Upper lobe of left lung (tissue), 6 donors: ENCODE measurements around the gene HOXA10. TPM values are rescaled to one million over a fixed set of nuclear protein-coding genes. Genes with fewer than 3 reads are reported as not detected.

Experiments
- ATAC-seq, 2 donors: fragments of 200-7000 bp; cut with Tn5 transposase; one replicate each; pipeline ENCODE4 v1.9.1; 2022; ENCODE audit warnings: mild to moderate bottlenecking in 2 of 2, moderate library complexity in 2 of 2; ENCODE audit not compliant: low FRiP score in 2 of 2
- DNase-seq, 2 donors: peaks; one replicate each; pipeline ENCODE4 v3.0.0-alpha.2; 2019 to 2020
- H3K27ac ChIP-seq, 4 donors: fragments of 200-600 bp; sonication (generic); one replicate each; pipeline ENCODE4 v1.5.1; 2016 to 2019
- H3K27me3 ChIP-seq, 4 donors: fragments of 200-600 bp; sonication (generic); one replicate each; pipeline ENCODE4 v1.5.1; 2017 to 2019
- H3K36me3 ChIP-seq, 4 donors: fragments of 200-600 bp; sonication (generic); one replicate each; pipeline ENCODE4 v1.5.1; 2016 to 2019
- H3K4me1 ChIP-seq, 4 donors: fragments of 200-600 bp; sonication (generic); one replicate each; pipeline ENCODE4 v1.5.1; 2018 to 2019
- H3K4me3 ChIP-seq, 4 donors: fragments of 200-600 bp; sonication (generic); one replicate each; pipeline ENCODE4 v1.5.1; 2017 to 2019; ENCODE audit warnings: mild to moderate bottlenecking in 2 of 4, moderate library complexity in 1 of 4
- H3K9me3 ChIP-seq, 4 donors: fragments of 200-600 bp; sonication (generic); one replicate each; pipeline ENCODE4 v1.5.1; 2018 to 2019
- EP300 ChIP-seq, 4 donors: sonication (generic); formaldehyde crosslinking; IDR thresholded peaks; one replicate each; pipeline ENCODE4 v1.5.1; 2017; ENCODE audit warnings: antibody characterized with exemption in 4 of 4, control low read depth in 2 of 4
- POLR2A ChIP-seq, 4 donors: fragments of 450-650 bp; IDR thresholded peaks; one replicate each; pipeline ENCODE4 v1.5.1; 2016 to 2017; ENCODE audit warnings: antibody characterized with exemption in 4 of 4, mild to moderate bottlenecking in 2 of 4
- POLR2AphosphoS5 ChIP-seq, 2 donors: sonication (generic); formaldehyde crosslinking; IDR thresholded peaks; one replicate each; pipeline ENCODE4 v1.5.1; 2017; ENCODE audit warnings: antibody characterized with exemption in 2 of 2
- WGBS, 2 donors: methylation state at CpG; one replicate each; pipeline ENCODE4 v1.1.5; 2017 to 2018; 5-methylcytosine and 5-hydroxymethylcytosine counted together
- total RNA-seq, 6 donors: library from RNA; depleted of rRNA in 4 of 6; stranded (reverse); fragments of >200 nt in 4 of 6; gene quantifications; one replicate each; pipeline versions ENCODE4 v1.1.0 to v1.2.1, GENCODE V29; 2016 to 2021
- TF ChIP-seq, protein P1 (sequence below), 6 experiments: fragments of 450-650 bp in 4 of 6; fragments of 200-600 bp in 2 of 6; sonication (generic) in 2 of 6; IDR thresholded peaks; one replicate each; pipeline ENCODE4 v1.5.1; 2016 to 2019; ENCODE audit warnings: antibody characterized with exemption in 6 of 6
- donor health status: DM: no; HTN: no; CAD: no; lungs with moderate emphysema.
- donor health status: DM: no; HTN: yes; CAD: no; lungs with severe emphysema.

HOXA10 gene
- total RNA-seq, 6 donors from 2014 or later, result 0.15 to 0.24 TPM; not detected in 4

DNA sequence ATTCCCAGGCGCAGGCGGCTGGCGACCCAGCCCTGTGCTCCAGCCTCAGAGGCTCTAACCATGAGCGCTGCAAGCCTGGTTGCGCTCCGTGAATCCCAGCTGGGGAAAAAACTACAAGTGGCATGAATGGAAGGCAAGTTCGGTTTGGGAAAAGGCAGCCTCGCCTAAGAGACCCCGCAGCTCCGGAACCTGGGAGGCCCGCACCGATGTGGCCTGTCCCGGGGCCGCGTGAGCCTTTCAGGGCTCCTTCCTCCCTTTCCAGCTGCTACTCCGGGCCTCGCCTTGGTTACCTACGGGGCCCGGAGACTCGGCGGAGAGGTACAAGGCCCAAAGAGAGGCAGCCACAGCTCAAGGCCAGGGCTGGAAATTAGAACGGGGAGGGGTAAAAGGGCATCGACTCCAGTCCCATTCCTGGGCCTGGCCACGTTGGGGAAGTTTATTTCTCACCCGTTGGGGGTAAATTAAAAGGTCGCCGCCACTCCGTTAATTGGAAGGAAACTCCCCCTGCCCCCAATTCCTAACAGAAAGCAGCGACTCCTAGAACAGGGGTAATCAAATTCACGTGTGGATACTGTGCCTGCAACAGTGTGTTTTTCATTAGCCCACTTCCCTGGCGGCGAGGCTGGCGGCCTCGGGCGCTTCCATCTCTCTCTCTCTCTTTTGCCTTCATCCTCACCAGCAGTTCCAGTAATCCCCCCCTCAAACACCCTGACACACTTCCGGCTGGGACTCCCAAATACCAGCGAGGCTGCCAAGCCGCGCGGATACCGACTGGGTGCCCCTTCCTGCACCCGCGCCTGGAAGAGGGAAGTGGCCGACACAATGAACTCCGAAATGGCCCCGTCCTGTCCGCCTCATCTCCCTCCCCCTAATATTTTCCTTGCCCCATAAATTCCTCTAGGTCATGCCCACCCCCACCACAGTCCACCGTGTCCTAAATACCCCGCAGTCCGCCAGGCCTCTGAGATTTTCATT, 7.3 kb downstream of the HOXA10 start:
- peaks cover 2 to 80% (median 60%) of the 10 kb centered on the region in 4 donors for H3K27me3 ChIP-seq
- ATAC-seq, result no peak
- peaks cover 6 to 50% (median 38%) of the 10 kb centered on the region in 4 donors for H3K4me1 ChIP-seq
- no peak for TF ChIP-seq POLR2AphosphoS5 (IDR thresholded peaks at IDR 0.05)
- TF ChIP-seq, protein P1, sequence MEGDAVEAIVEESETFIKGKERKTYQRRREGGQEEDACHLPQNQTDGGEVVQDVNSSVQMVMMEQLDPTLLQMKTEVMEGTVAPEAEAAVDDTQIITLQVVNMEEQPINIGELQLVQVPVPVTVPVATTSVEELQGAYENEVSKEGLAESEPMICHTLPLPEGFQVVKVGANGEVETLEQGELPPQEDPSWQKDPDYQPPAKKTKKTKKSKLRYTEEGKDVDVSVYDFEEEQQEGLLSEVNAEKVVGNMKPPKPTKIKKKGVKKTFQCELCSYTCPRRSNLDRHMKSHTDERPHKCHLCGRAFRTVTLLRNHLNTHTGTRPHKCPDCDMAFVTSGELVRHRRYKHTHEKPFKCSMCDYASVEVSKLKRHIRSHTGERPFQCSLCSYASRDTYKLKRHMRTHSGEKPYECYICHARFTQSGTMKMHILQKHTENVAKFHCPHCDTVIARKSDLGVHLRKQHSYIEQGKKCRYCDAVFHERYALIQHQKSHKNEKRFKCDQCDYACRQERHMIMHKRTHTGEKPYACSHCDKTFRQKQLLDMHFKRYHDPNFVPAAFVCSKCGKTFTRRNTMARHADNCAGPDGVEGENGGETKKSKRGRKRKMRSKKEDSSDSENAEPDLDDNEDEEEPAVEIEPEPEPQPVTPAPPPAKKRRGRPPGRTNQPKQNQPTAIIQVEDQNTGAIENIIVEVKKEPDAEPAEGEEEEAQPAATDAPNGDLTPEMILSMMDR (IDR thresholded peaks at IDR 0.05), result no peak
- TF ChIP-seq EP300 (IDR thresholded peaks at IDR 0.05), result no peak
- no peak for TF ChIP-seq POLR2A (IDR thresholded peaks at IDR 0.05)
- DNase-seq, result peak in 1 of 2 donors; percentile 56
- 11 to 31% methylated on average over 31 to 50 of the region's 50 CpGs for WGBS, 2 donors
- peaks cover 0 to 5% (median 0%) of the 10 kb centered on the region in 4 donors for H3K9me3 ChIP-seq
- H3K27ac ChIP-seq, result no peak overlapping the region
- H3K36me3 ChIP-seq, result no peaks in the 10 kb centered on the region
- peak overlapping the region in 2 of 4 donors; percentile 48 to 49 for H3K4me3 ChIP-seq

- H3K4me3 ChIP-seq, result peak overlapping the region in 3 of 4 donors; percentile 35 to 49 (median 48)
- H3K9me3 ChIP-seq, result peaks cover 0 to 5% (median 0%) of the 10 kb centered on the region in 4 donors
- TF ChIP-seq POLR2AphosphoS5 (IDR thresholded peaks at IDR 0.05) (no peak), EP300 (IDR thresholded peaks at IDR 0.05) (no peak), POLR2A (IDR thresholded peaks at IDR 0.05) (no peak)
- TF ChIP-seq, protein P1 (IDR thresholded peaks at IDR 0.05), result no peak
- H3K4me1 ChIP-seq, result peaks cover 5 to 53% (median 42%) of the 10 kb centered on the region in 4 donors
- peaks cover 2 to 77% (median 55%) of the 10 kb centered on the region in 4 donors for H3K27me3 ChIP-seq
- DNase-seq (peak in 1 of 2 donors; percentile 80), ATAC-seq (peak in 1 of 2 donors; percentile 19)
- H3K27ac ChIP-seq, result no peak overlapping the region
- 10 to 19% methylated on average over 13 to 44 of the region's 46 CpGs for WGBS, 2 donors
- no peaks in the 10 kb centered on the region for H3K36me3 ChIP-seq
Measured at GRCh38 chr7:27165996-27166530, 8.1 kb downstream of the HOXA10 start.

GRCh38 chr7:27165089-27165995, 8.8 kb downstream of the HOXA10 start, which contains the start of gene HOXA9:
TSS of gene HOXA9 (minus strand) at chr7:27165537. CDS start at chr7:27165457, 80 bp downstream.
- H3K4me3 ChIP-seq, result peak within 1 kb of the TSS in 3 of 4 donors; percentile 35 to 49 (median 48)
- peaks cover 2 to 77% (median 51%) of the 10 kb centered on the region in 4 donors for H3K27me3 ChIP-seq
- ATAC-seq (peak in 1 of 2 donors; percentile 21), DNase-seq (peak; percentile 73 to 92)
- no peaks in the 10 kb centered on the region for H3K36me3 ChIP-seq
- H3K4me1 ChIP-seq, result peaks cover 9 to 61% (median 49%) of the 10 kb centered on the region in 4 donors
- 8 to 12% methylated on average over 27 to 68 of the region's 82 CpGs for WGBS, 2 donors
- no peak for TF ChIP-seq POLR2AphosphoS5 (IDR thresholded peaks at IDR 0.05)
- TF ChIP-seq, protein P1 (IDR thresholded peaks at IDR 0.05), result peak in 1 of 6 experiments; percentile 14
- TF ChIP-seq EP300 (IDR thresholded peaks at IDR 0.05), result no peak
- TF ChIP-seq POLR2A (IDR thresholded peaks at IDR 0.05), result no peak
- peak within 1 kb of the TSS in 1 of 4 donors; percentile 9 for H3K27ac ChIP-seq
- H3K9me3 ChIP-seq, result peaks cover 0 to 5% (median 0%) of the 10 kb centered on the region in 4 donors
